ENCODE data around the gene VIL1. TPM values are rescaled to one million over a fixed set of nuclear protein-coding genes. Genes with fewer than 3 reads are reported as not detected.

The VIL1 gene
- total and polyA plus RNA-seq, 2 of the 13 experiments (the other 11 are each of a cell fraction or from before 2014, with no cell fraction given): 287 to 301 TPM

DNA sequence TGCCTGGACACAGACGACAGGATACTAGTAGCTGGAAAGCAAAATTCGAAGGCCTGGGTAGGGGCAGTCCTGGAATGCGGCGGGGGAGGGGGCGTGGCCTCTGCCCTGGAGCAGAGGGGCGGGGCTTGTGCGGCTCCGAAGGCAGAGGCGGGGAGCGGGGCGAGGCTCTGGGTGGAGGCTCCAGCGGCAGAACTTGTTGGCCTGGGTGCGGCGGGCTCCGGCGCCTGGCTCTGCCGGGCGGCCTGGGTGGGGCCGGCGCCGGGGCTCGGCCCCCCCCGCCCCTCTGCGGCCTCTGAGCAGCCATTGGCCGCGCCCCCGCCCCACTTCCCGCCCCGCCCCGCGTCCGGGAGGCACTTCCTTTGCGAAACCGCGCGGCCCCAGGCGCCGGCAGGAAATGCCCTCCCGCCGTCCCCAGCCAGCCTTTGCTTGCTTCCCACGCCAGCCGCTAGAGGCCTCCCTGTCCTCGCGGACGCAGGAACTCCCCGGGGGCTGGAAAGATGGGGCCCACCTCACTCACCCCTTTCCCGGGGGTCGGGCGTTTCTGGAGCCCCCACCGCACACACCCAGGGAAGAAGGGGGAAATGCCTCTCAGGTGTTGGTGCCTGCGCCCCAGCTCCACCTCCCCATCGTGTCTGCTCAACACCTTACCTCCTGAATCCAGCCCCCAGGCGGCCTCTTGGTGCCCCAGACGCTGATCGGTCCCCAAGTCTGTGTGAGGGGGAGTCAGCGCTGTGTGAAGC lies 12.5 kb upstream of the VIL1 start (continued):
- TF ChIP-seq, protein P1, sequence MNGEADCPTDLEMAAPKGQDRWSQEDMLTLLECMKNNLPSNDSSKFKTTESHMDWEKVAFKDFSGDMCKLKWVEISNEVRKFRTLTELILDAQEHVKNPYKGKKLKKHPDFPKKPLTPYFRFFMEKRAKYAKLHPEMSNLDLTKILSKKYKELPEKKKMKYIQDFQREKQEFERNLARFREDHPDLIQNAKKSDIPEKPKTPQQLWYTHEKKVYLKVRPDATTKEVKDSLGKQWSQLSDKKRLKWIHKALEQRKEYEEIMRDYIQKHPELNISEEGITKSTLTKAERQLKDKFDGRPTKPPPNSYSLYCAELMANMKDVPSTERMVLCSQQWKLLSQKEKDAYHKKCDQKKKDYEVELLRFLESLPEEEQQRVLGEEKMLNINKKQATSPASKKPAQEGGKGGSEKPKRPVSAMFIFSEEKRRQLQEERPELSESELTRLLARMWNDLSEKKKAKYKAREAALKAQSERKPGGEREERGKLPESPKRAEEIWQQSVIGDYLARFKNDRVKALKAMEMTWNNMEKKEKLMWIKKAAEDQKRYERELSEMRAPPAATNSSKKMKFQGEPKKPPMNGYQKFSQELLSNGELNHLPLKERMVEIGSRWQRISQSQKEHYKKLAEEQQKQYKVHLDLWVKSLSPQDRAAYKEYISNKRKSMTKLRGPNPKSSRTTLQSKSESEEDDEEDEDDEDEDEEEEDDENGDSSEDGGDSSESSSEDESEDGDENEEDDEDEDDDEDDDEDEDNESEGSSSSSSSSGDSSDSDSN (CRISPR knock-in tag; IDR thresholded peaks at IDR 0.05): no peak; the same call in none of the 2 replicates
- TF ChIP-seq SCMH1 (CRISPR knock-in tag; IDR thresholded peaks at IDR 0.05; ENCODE audit: borderline replicate concordance) (no peak), ZNF737 (CRISPR knock-in tag; IDR thresholded peaks at IDR 0.05; ENCODE audit: borderline replicate concordance) (no peak), BHLHE40 (IDR thresholded peaks at IDR 0.05; ENCODE audit: low read length) (no peak), ZNF775 (CRISPR knock-in tag; IDR thresholded peaks at IDR 0.05; ENCODE audit: borderline replicate concordance) (no peak), RAD21 (CRISPR knock-in tag; IDR thresholded peaks at IDR 0.05) (peak; percentile 98), FLYWCH1 (CRISPR knock-in tag; IDR thresholded peaks at IDR 0.05) (no peak), ZBTB1 (CRISPR knock-in tag; IDR thresholded peaks at IDR 0.05; ENCODE audit: borderline replicate concordance) (no peak), ARHGAP35 (CRISPR knock-in tag; IDR thresholded peaks at IDR 0.05; ENCODE audit: borderline replicate concordance) (peak; percentile 42; the same call in 1 of the 2 replicates), BRCA1 (CRISPR knock-in tag; IDR thresholded peaks at IDR 0.05) (no peak; the same call in 1 of the 2 replicates), ZSCAN30 (CRISPR knock-in tag; IDR thresholded peaks at IDR 0.05) (no peak), MIER3 (CRISPR knock-in tag; IDR thresholded peaks at IDR 0.05; ENCODE audit: borderline replicate concordance) (peak; percentile 77; the same call in 1 of the 2 replicates), SMAD9 (CRISPR knock-in tag; IDR thresholded peaks at IDR 0.05) (no peak), ZNF543 (CRISPR knock-in tag; IDR thresholded peaks at IDR 0.05) (no peak; the same call in none of the 2 replicates), EEA1 (CRISPR knock-in tag; IDR thresholded peaks at IDR 0.05; ENCODE audit: borderline replicate concordance) (no peak)
- TF ChIP-seq, protein P2, sequence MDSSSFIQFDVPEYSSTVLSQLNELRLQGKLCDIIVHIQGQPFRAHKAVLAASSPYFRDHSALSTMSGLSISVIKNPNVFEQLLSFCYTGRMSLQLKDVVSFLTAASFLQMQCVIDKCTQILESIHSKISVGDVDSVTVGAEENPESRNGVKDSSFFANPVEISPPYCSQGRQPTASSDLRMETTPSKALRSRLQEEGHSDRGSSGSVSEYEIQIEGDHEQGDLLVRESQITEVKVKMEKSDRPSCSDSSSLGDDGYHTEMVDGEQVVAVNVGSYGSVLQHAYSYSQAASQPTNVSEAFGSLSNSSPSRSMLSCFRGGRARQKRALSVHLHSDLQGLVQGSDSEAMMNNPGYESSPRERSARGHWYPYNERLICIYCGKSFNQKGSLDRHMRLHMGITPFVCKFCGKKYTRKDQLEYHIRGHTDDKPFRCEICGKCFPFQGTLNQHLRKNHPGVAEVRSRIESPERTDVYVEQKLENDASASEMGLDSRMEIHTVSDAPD (CRISPR knock-in tag; IDR thresholded peaks at IDR 0.05): no peak
- TF ChIP-seq, protein P3, sequence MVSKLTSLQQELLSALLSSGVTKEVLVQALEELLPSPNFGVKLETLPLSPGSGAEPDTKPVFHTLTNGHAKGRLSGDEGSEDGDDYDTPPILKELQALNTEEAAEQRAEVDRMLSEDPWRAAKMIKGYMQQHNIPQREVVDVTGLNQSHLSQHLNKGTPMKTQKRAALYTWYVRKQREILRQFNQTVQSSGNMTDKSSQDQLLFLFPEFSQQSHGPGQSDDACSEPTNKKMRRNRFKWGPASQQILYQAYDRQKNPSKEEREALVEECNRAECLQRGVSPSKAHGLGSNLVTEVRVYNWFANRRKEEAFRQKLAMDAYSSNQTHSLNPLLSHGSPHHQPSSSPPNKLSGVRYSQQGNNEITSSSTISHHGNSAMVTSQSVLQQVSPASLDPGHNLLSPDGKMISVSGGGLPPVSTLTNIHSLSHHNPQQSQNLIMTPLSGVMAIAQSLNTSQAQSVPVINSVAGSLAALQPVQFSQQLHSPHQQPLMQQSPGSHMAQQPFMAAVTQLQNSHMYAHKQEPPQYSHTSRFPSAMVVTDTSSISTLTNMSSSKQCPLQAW (CRISPR knock-in tag; IDR thresholded peaks at IDR 0.05): peak; percentile 68
- TF ChIP-seq, protein P4, sequence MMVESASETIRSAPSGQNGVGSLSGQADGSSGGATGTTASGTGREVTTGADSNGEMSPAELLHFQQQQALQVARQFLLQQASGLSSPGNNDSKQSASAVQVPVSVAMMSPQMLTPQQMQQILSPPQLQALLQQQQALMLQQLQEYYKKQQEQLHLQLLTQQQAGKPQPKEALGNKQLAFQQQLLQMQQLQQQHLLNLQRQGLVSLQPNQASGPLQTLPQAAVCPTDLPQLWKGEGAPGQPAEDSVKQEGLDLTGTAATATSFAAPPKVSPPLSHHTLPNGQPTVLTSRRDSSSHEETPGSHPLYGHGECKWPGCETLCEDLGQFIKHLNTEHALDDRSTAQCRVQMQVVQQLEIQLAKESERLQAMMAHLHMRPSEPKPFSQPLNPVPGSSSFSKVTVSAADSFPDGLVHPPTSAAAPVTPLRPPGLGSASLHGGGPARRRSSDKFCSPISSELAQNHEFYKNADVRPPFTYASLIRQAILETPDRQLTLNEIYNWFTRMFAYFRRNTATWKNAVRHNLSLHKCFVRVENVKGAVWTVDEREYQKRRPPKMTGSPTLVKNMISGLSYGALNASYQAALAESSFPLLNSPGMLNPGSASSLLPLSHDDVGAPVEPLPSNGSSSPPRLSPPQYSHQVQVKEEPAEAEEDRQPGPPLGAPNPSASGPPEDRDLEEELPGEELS (CRISPR knock-in tag; IDR thresholded peaks at IDR 0.05): peak; percentile 19; the same call in 1 of the 2 replicates

All from HepG2 (cell line).